ENCODE measurements around the gene NDUFA12. TPM values are rescaled to one million over a fixed set of nuclear protein-coding genes. Genes with fewer than 3 reads are reported as not detected.

Gene NDUFA12
- total RNA-seq: 10 to 100 TPM; 53.9 to 61.7 TPM
- 100 to 1,000 TPM in 1 of 2 donors, 10 to 100 TPM in 1; 90.1 to 118 TPM for polyA plus RNA-seq
- long read RNA-seq, donor 1, transcript NDUFA12-201 (4 exons, 635 nt): major isoform, 11 of 16 reads
- long read RNA-seq, donor 1, partial matches to known transcripts: 2 of 16 reads
- long read RNA-seq, donor 1, other reads (novel, unspliced or antisense): 3 of 16 reads
- long read RNA-seq, donor 2, transcript NDUFA12-201 (4 exons, 635 nt): major isoform, 26 of 28 reads
- long read RNA-seq, donor 2, partial matches to known transcripts: 0 of 28 reads
- long read RNA-seq, donor 2, other reads (novel, unspliced or antisense): 1 of 28 reads

DNA sequence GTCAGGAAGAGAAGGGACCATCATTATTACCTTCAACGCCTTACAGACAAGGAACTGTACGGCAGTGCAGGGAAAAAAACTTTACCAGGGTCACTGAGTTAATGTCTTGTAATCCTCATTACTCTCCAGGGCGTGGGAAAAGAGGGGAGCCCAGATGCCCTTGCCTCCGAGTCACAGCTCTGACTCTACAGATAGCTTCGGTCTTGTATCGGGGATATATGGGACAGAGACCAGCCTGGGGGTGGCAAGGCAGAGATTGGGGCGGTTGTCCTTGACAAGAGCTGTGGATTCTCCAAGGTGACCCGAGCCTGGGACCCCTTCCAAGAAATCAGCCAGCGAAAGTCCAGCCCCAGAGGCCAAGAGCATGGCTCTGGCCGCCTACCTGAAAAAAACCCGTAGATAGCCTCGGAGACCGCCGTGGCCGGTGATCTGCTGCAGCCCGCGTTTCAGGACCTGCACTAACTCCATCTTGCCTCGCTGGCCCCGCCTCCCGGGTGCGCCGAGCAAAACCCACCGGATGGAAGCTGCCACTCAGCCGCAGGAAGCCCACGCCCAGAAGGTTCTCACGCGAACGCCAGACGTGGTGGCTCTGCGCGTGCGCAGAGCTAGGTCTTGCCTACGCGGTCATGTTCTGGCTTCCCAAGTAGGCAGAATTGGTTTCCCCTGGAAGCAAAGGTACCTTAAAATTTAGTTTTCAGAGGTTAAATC is at the start of gene NDUFA12:
NDUFA12 (minus strand) TSS at position 485 of the 708 bp plus-strand sequence; CDS start at position 468, 17 bp downstream.
- H3K4me1 ChIP-seq (ENCODE audit: control insufficient read depth in 1 of 2, insufficient read depth in 2 of 2, low read length in 2 of 2): no peaks in the 10 kb centered on the region
- H3K27me3 ChIP-seq (ENCODE audit: control insufficient read depth in 1 of 2, insufficient read depth in 2 of 2, low read length in 1 of 2): no peaks in the 10 kb centered on the region
- 0% methylated on average over 34 of the region's 34 CpGs for WGBS, 2 donors
- peak within 1 kb of the TSS; percentile 70 to 82 for H3K4me3 ChIP-seq (ENCODE audit: low read length in 2 of 2)
- H3K36me3 ChIP-seq (ENCODE audit: control insufficient read depth in 1 of 2, insufficient read depth in 2 of 2, low read length in 1 of 2): no peaks in the 10 kb centered on the region
- ATAC-seq (ENCODE audit: low FRiP score) (peak; percentile 99), DNase-seq (peak; percentile 97 to 98)
- intact Hi-C loops (cut with DNase I): no loop called here
- no peak within 1 kb of the TSS for H3K27ac ChIP-seq (ENCODE audit: low read depth in 1 of 2, low read length in 2 of 2)
- H3K9me3 ChIP-seq (ENCODE audit: control insufficient read depth, low read length): no peaks in the 10 kb centered on the region

DNA sequence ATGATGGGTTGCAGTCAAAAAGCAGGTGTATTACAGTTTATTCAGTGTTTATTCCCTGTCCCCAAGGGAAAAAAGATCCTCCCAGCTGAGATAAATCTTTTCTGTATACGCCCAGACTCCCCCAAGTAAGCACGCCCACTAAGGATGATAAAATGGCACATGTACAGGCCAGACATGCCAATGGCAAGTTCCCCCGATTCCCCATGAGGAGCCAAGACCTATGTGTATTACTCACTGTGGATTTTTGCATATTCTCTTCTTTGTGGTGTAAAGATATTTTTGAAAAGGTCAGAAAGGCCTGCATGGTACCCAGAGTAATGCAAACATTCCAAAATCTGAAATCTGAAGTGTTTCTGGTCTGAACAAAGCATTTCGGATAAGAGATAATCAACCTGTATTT is 47.7 kb upstream of the NDUFA12 start:
- Histone ChIP-seq H3K9me3 (ENCODE audit: control insufficient read depth, low read length) (no peaks in the 10 kb centered on the region), H3K36me3 (ENCODE audit: control insufficient read depth in 1 of 2, insufficient read depth in 2 of 2, low read length in 1 of 2) (peaks cover 3 to 6% of the 10 kb centered on the region in 2 donors), H3K4me3 (ENCODE audit: low read length in 2 of 2) (no peak overlapping the region), H3K4me1 (ENCODE audit: control insufficient read depth in 1 of 2, insufficient read depth in 2 of 2, low read length in 2 of 2) (no peaks in the 10 kb centered on the region), H3K27ac (ENCODE audit: low read depth in 1 of 2, low read length in 2 of 2) (no peak overlapping the region), H3K27me3 (ENCODE audit: control insufficient read depth in 1 of 2, insufficient read depth in 2 of 2, low read length in 1 of 2) (no peaks in the 10 kb centered on the region)
- intact Hi-C loops (cut with DNase I): no loop called here
- ATAC-seq (ENCODE audit: low FRiP score) (no peak), DNase-seq (no peak)
- WGBS, 2 donors: 86 to 90% methylated on average over 4 of the region's 4 CpGs

DNA sequence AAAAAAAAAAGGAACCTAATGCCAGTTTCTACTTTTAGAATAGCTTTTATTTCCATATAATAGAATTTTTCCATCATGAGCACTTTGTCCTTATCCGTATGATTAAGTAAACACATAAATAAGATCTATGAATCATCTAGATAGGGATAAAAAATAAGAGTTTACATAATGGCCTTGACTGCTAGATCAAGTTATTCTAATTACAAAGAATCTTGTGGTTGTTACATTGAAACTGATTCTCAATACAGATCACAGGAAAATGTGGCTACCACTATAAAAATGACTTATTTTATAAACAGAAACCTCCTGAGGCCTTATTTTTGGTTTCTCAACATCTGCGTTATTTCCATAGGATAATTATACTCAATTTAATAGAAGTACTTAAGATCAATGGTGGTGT is 34.4 kb upstream of the NDUFA12 start:
- intact Hi-C loops (cut with DNase I): no loop called here
- WGBS, 2 donors: 63 to 74% methylated on average over 2 of the region's 2 CpGs
- Histone ChIP-seq H3K9me3 (ENCODE audit: control insufficient read depth, low read length) (no peaks in the 10 kb centered on the region), H3K4me3 (ENCODE audit: low read length in 2 of 2) (no peak overlapping the region), H3K27ac (ENCODE audit: low read depth in 1 of 2, low read length in 2 of 2) (no peak overlapping the region), H3K27me3 (ENCODE audit: control insufficient read depth in 1 of 2, insufficient read depth in 2 of 2, low read length in 1 of 2) (no peaks in the 10 kb centered on the region), H3K4me1 (ENCODE audit: control insufficient read depth in 1 of 2, insufficient read depth in 2 of 2, low read length in 2 of 2) (no peaks in the 10 kb centered on the region), H3K36me3 (ENCODE audit: control insufficient read depth in 1 of 2, insufficient read depth in 2 of 2, low read length in 1 of 2) (peaks cover 3 to 4% of the 10 kb centered on the region in 2 donors)
- DNase-seq (no peak), ATAC-seq (ENCODE audit: low FRiP score) (no peak)

DNA sequence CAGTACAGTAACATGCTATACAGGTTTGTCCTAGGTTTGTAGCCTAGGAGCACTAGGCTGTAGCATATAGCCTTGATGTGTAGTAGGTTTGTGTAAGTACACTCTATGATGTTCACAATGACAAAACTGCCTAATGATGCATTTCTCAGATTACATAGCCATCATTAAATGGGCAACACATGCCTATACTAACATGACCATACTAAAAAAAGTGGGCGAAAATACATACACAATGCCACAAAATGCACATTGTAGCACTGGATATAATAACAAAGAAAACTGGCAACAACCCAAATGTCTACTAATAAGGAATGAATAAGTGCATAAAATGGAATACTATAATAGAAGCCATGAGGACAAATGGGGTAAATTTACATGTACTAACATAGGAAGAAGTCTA is 31.3 kb upstream of the NDUFA12 start:
- no peaks in the 10 kb centered on the region for H3K9me3 ChIP-seq (ENCODE audit: control insufficient read depth, low read length)
- no peaks in the 10 kb centered on the region for H3K4me1 ChIP-seq (ENCODE audit: control insufficient read depth in 1 of 2, insufficient read depth in 2 of 2, low read length in 2 of 2)
- no peaks in the 10 kb centered on the region for H3K27me3 ChIP-seq (ENCODE audit: control insufficient read depth in 1 of 2, insufficient read depth in 2 of 2, low read length in 1 of 2)
- DNase-seq (no peak), ATAC-seq (ENCODE audit: low FRiP score) (no peak)
- H3K4me3 ChIP-seq (ENCODE audit: low read length in 2 of 2): no peak overlapping the region
- H3K36me3 ChIP-seq (ENCODE audit: control insufficient read depth in 1 of 2, insufficient read depth in 2 of 2, low read length in 1 of 2): peaks cover 0 to 3% of the 10 kb centered on the region in 2 donors
- intact Hi-C loops (cut with DNase I): no loop called here
- WGBS, 2 donors: 88 to 91% methylated on average over 1 of the region's 1 CpG
- no peak overlapping the region for H3K27ac ChIP-seq (ENCODE audit: low read depth in 1 of 2, low read length in 2 of 2)

DNA sequence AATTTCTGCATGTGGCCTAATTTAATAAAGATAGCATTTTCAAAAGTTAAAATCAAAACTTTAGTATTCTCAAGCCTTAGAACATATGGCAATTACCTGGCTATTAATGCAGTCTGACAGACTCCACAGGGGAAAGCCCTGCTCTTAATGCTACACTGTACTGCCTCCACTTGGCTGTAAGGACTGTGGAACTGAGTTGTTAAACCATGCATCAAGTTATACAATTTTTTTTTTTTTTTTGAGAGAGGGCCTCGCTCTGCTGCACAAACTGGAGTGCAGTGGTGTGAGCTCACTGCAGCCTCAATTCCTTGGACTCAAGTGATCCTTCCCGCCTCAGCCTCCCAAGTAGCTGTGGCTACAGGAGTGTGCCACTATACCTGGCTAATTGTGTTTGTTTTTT is 19.0 kb upstream of the NDUFA12 start:
- Histone ChIP-seq H3K27me3 (ENCODE audit: control insufficient read depth in 1 of 2, insufficient read depth in 2 of 2, low read length in 1 of 2) (no peaks in the 10 kb centered on the region), H3K36me3 (ENCODE audit: control insufficient read depth in 1 of 2, insufficient read depth in 2 of 2, low read length in 1 of 2) (peaks cover 0 to 3% of the 10 kb centered on the region in 2 donors), H3K4me3 (ENCODE audit: low read length in 2 of 2) (no peak overlapping the region), H3K9me3 (ENCODE audit: control insufficient read depth, low read length) (no peaks in the 10 kb centered on the region), H3K27ac (ENCODE audit: low read depth in 1 of 2, low read length in 2 of 2) (no peak overlapping the region), H3K4me1 (ENCODE audit: control insufficient read depth in 1 of 2, insufficient read depth in 2 of 2, low read length in 2 of 2) (no peaks in the 10 kb centered on the region)
- no peak for ATAC-seq (ENCODE audit: low FRiP score)
- intact Hi-C loops (cut with DNase I): no loop called here
- DNase-seq: no peak
- 86 to 88% methylated on average over 2 of the region's 2 CpGs for WGBS, 2 donors

DNA sequence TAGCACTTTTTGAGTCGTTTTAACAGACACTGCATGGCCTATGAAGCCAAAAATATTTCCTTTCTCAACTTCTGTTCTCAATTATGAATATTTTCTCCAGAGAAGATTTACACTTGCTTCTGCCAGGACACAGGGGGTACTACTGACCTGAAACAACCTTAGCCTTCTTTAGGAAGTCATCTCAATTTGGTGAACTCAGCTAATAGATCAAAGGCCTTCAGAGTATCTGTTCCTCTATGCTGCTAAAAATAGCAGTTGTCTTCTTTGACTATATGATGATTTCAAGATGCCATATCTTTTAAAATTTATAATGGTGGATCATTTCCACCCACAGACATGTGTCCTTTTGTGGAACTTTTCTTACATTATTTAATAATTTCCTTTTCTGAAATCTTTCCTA is 14.0 kb upstream of the NDUFA12 start:
- intact Hi-C loops (cut with DNase I): no loop called here
- no peak overlapping the region for H3K27ac ChIP-seq (ENCODE audit: low read depth in 1 of 2, low read length in 2 of 2)
- H3K36me3 ChIP-seq (ENCODE audit: control insufficient read depth in 1 of 2, insufficient read depth in 2 of 2, low read length in 1 of 2): no peaks in the 10 kb centered on the region
- 45 to 57% methylated on average over 1 of the region's 1 CpG for WGBS, 2 donors
- H3K4me1 ChIP-seq (ENCODE audit: control insufficient read depth in 1 of 2, insufficient read depth in 2 of 2, low read length in 2 of 2): no peaks in the 10 kb centered on the region
- H3K4me3 ChIP-seq (ENCODE audit: low read length in 2 of 2): no peak overlapping the region
- ATAC-seq (ENCODE audit: low FRiP score) (no peak), DNase-seq (no peak)
- peaks cover 0 to 1% of the 10 kb centered on the region in 2 donors for H3K27me3 ChIP-seq (ENCODE audit: control insufficient read depth in 1 of 2, insufficient read depth in 2 of 2, low read length in 1 of 2)
- H3K9me3 ChIP-seq (ENCODE audit: control insufficient read depth, low read length): no peaks in the 10 kb centered on the region

DNA sequence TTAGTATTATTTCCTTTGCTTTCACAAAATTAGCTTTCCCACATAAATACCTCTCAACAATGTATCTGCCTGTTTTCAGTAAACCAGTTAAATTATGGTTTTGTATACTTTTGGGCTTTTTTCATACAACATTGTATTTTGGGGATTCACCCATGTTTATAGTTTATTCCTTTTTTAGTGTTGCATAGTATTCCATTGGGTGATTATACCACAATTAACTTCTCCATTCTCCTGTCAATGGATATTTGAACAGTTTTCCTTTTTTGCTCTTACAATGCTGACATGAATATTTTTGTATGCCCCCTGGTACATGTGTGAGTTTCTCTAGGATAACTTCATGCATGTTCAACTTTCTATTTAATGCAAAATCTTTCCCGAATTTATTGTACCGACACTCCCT is 12.6 kb upstream of the NDUFA12 start:
- Histone ChIP-seq H3K27me3 (ENCODE audit: control insufficient read depth in 1 of 2, insufficient read depth in 2 of 2, low read length in 1 of 2) (peaks cover 0 to 1% of the 10 kb centered on the region in 2 donors), H3K36me3 (ENCODE audit: control insufficient read depth in 1 of 2, insufficient read depth in 2 of 2, low read length in 1 of 2) (no peaks in the 10 kb centered on the region), H3K27ac (ENCODE audit: low read depth in 1 of 2, low read length in 2 of 2) (no peak overlapping the region), H3K4me3 (ENCODE audit: low read length in 2 of 2) (no peak overlapping the region), H3K9me3 (ENCODE audit: control insufficient read depth, low read length) (no peaks in the 10 kb centered on the region), H3K4me1 (ENCODE audit: control insufficient read depth in 1 of 2, insufficient read depth in 2 of 2, low read length in 2 of 2) (no peaks in the 10 kb centered on the region)
- DNase-seq: no peak
- intact Hi-C loops (cut with DNase I): no loop called here
- WGBS, 2 donors: 97 to 99% methylated on average over 2 of the region's 2 CpGs
- no peak for ATAC-seq (ENCODE audit: low FRiP score)

DNA sequence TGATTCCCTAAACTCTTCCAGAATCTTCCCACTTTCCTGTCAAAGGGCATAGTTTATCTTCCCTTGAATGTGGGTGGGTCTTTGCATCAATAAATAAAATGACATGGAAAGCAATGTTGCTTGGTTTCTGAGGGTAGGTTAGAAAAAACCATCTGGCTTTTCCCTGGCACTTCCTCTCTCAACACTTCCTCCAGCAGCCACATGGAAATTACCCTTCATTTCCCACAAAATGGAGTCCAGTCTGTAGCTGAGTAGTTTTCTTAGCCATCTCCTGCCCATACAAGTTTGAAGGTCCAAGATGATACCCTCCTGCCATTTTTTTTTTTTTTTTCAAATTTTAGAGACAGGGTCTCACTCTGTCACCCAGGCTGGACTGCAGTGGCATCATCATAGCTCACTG is 11.1 kb upstream of the NDUFA12 start:
- Histone ChIP-seq H3K27ac (ENCODE audit: low read depth in 1 of 2, low read length in 2 of 2) (no peak overlapping the region), H3K9me3 (ENCODE audit: control insufficient read depth, low read length) (no peaks in the 10 kb centered on the region), H3K27me3 (ENCODE audit: control insufficient read depth in 1 of 2, insufficient read depth in 2 of 2, low read length in 1 of 2) (peaks cover 0 to 1% of the 10 kb centered on the region in 2 donors), H3K4me1 (ENCODE audit: control insufficient read depth in 1 of 2, insufficient read depth in 2 of 2, low read length in 2 of 2) (no peaks in the 10 kb centered on the region), H3K4me3 (ENCODE audit: low read length in 2 of 2) (no peak overlapping the region), H3K36me3 (ENCODE audit: control insufficient read depth in 1 of 2, insufficient read depth in 2 of 2, low read length in 1 of 2) (no peaks in the 10 kb centered on the region)
- DNase-seq: no peak
- ATAC-seq (ENCODE audit: low FRiP score): no peak
- intact Hi-C loops (cut with DNase I): no loop called here

DNA sequence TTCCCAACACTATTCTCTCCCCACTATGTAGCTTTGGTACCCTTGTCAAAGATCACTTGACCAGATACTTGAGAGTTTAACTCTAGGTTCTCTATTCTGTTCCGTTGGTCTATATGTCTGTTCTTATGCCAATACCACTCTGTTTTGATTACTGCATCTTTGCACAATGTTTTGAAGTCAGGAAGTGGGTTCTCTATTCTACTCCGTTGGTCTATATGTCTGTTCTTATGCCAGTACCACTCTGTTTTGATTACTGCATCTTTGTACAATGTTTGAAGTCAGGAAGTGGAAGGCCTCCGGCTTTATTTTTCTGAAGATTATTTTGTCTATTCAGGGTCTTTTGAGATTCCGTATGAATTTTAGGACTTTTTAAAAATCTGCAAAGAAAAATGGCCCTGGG is 2.7 kb upstream of the NDUFA12 start:
- DNase-seq: no peak
- ATAC-seq (ENCODE audit: low FRiP score): no peak
- Histone ChIP-seq H3K4me1 (ENCODE audit: control insufficient read depth in 1 of 2, insufficient read depth in 2 of 2, low read length in 2 of 2) (no peaks in the 10 kb centered on the region), H3K27ac (ENCODE audit: low read depth in 1 of 2, low read length in 2 of 2) (no peak overlapping the region), H3K36me3 (ENCODE audit: control insufficient read depth in 1 of 2, insufficient read depth in 2 of 2, low read length in 1 of 2) (no peaks in the 10 kb centered on the region), H3K4me3 (ENCODE audit: low read length in 2 of 2) (no peak overlapping the region), H3K27me3 (ENCODE audit: control insufficient read depth in 1 of 2, insufficient read depth in 2 of 2, low read length in 1 of 2) (no peaks in the 10 kb centered on the region), H3K9me3 (ENCODE audit: control insufficient read depth, low read length) (no peaks in the 10 kb centered on the region)
- intact Hi-C loops (cut with DNase I): no loop called here
- 85 to 92% methylated on average over 4 of the region's 4 CpGs for WGBS, 2 donors

Measured in aorta (tissue), 5 donors.